Ovary (tissue), 9 donors: ENCODE measurements around the gene COL23A1. TPM values are rescaled to one million over a fixed set of nuclear protein-coding genes. Genes with fewer than 3 reads are reported as not detected.

ENCODE experiments used
- DNase-seq, 5 donors: peaks; one replicate each; pipeline ENCODE4 v3.0.0-alpha.2; 2019 to 2020
- H3K27ac ChIP-seq, 2 donors: fragments of 200-600 bp; one replicate each; pipeline versions ENCODE4 v1.5.1 to v1.8.0; 2019 to 2022
- H3K27me3 ChIP-seq: fragments of 200-600 bp; one replicate; pipeline ENCODE4 v1.8.0; 2022
- H3K36me3 ChIP-seq: fragments of 200-600 bp; sonication (generic); one replicate; pipeline ENCODE4 v1.5.1; 2019
- H3K4me1 ChIP-seq: one replicate; pipeline ENCODE4 v1.8.1; 2013; ENCODE audit warnings: mild to moderate bottlenecking, moderate library complexity; ENCODE audit not compliant: insufficient read depth
- H3K4me3 ChIP-seq: fragments of 200-600 bp; sonication (generic); one replicate; pipeline ENCODE4 v1.5.1; 2017
- H3K9me3 ChIP-seq, 2 donors: fragments of 200-600 bp in 1 of 2; sonication (generic) in 1 of 2; one replicate each; pipeline versions ENCODE4 v1.5.1 to v1.8.1; 2013 to 2019; ENCODE audit warnings: mild to moderate bottlenecking in 1 of 2, moderate library complexity in 1 of 2
- CTCF ChIP-seq, 3 donors: fragments of 450-650 bp in 2 of 3; fragments of 200-600 bp in 1 of 3; IDR thresholded peaks; one replicate each; pipeline versions ENCODE4 v1.5.1 to v1.8.0; 2016 to 2022; ENCODE audit warnings: antibody characterized with exemption in 3 of 3, mild to moderate bottlenecking in 1 of 3
- EP300 ChIP-seq: sonication (generic); formaldehyde crosslinking; IDR thresholded peaks from one replicate; pipeline ENCODE4 v1.6.1; 2017; ENCODE audit warnings: antibody characterized with exemption
- POLR2A ChIP-seq: fragments of 450-650 bp; IDR thresholded peaks from one replicate; pipeline ENCODE4 v1.6.1; 2017; ENCODE audit warnings: antibody characterized with exemption, mild to moderate bottlenecking, moderate library complexity
- WGBS, 3 donors: extraction: QIAGEN DNeasy Blood & Tissue Kit in 1 of 3; methylation state at CpG; one replicate each; pipeline versions ENCODE4 v1.1.5 to v1.1.7; 2013 to 2017; 5-methylcytosine and 5-hydroxymethylcytosine counted together
- intact Hi-C, 4 donors: fragments of 100-400 bp; cut with DNase I; formaldehyde crosslinking; loops; one replicate each; pipeline versions ENCODE4 v1.11.0 to v1.15.1; 2022 to 2023
- polyA plus RNA-seq, 2 donors: library from polyadenylated mRNA; stranded (reverse); fragments of 200-250 nt in 1 of 2; fragments of 350-450 nt in 1 of 2; fragmentation: Illumina TruSeq in 1 of 2; extraction: RNeasy Lipid Tissue Mini Kit (QIAGEN cat#74804) in 1 of 2; gene quantifications; one replicate each; pipeline ENCODE4 v1.2.3, GENCODE V29; 2013 to 2014
- total RNA-seq, 7 donors: library from RNA; depleted of rRNA in 2 of 7; stranded (reverse); fragments of >200 nt in 2 of 7; fragmentation: NEBNext Ultra II Directional in 3 of 7; extraction: Animal tissue kit (Norgen Biotek cat#: 25700) in 3 of 7; gene quantifications; one replicate each; pipeline versions ENCODE4 v1.1.0 to v1.2.4, GENCODE V29; 2016 to 2023
- donor health status: DM: no; HTN: no; CAD: no; lungs with moderate emphysema.
- donor health status: DM: no; HTN: no; CAD: no.
- donor health status: Bipolar disorder and iron deficiency.
- donor health status: DM: yes; HTN: yes; CAD: no.
- donor health status: DM: no; HTN: no; CAD: no.
- donor health status: DM: yes; HTN: yes; CAD: no.

The COL23A1 gene
- total and polyA plus RNA-seq, 9 donors, result 0.13 to 0.92 (median 0.39) TPM; not detected in 1

GRCh38 chr5:178309271-178310013, 280.8 kb downstream of the COL23A1 start:
- Histone ChIP-seq H3K27ac (no peak overlapping the region), H3K4me3 (no peak overlapping the region), H3K27me3 (no peaks in the 10 kb centered on the region), H3K36me3 (no peaks in the 10 kb centered on the region), H3K9me3 (no peaks in the 10 kb centered on the region), H3K4me1 (no peaks in the 10 kb centered on the region)
- no peak for DNase-seq
- TF ChIP-seq EP300 (no peak), POLR2A (no peak), CTCF (IDR thresholded peaks at IDR 0.05) (no peak)
- WGBS, 3 donors, result 73 to 80% (median 77%) methylated on average over 17 to 18 of the region's 18 CpGs
- intact Hi-C loops, result no loop called here

- intact Hi-C loops, result no loop called here
Measured at GRCh38 chr5:178308541-178309092, 281.6 kb downstream of the COL23A1 start.

GRCh38 chr5:178307267-178308045, 282.7 kb downstream of the COL23A1 start:
- TF ChIP-seq CTCF (IDR thresholded peaks at IDR 0.05), result no peak
- no peak for TF ChIP-seq EP300
- TF ChIP-seq POLR2A, result no peak
- Histone ChIP-seq H3K9me3 (no peaks in the 10 kb centered on the region), H3K36me3 (no peaks in the 10 kb centered on the region), H3K27me3 (no peaks in the 10 kb centered on the region), H3K27ac (no peak overlapping the region), H3K4me3 (no peak overlapping the region), H3K4me1 (no peaks in the 10 kb centered on the region)
- intact Hi-C loops, result no loop called here
- WGBS, 3 donors, result 69 to 76% (median 76%) methylated on average over 30 of the region's 30 CpGs
- peak in 1 of 5 donors; percentile 6 for DNase-seq

More at GRCh38 chr5:178308541-178309092, 281.6 kb downstream of the COL23A1 start:
- peak in 1 of 5 donors; percentile 6 for DNase-seq
- TF ChIP-seq CTCF (IDR thresholded peaks at IDR 0.05) (no peak), POLR2A (no peak), EP300 (no peak)
- Histone ChIP-seq H3K9me3 (no peaks in the 10 kb centered on the region), H3K27me3 (no peaks in the 10 kb centered on the region), H3K4me3 (no peak overlapping the region), H3K4me1 (no peaks in the 10 kb centered on the region), H3K36me3 (no peaks in the 10 kb centered on the region), H3K27ac (no peak overlapping the region)
- 88 to 92% (median 91%) methylated on average over 18 of the region's 18 CpGs for whole genome bisulfite sequencing, 3 donors

GRCh38 chr5:178306430-178307225, 283.6 kb downstream of the COL23A1 start:
- peak in 1 of 5 donors; percentile 4 for DNase-seq
- Histone ChIP-seq H3K27me3 (no peaks in the 10 kb centered on the region), H3K4me3 (no peak overlapping the region), H3K9me3 (no peaks in the 10 kb centered on the region), H3K27ac (no peak overlapping the region), H3K36me3 (no peaks in the 10 kb centered on the region), H3K4me1 (no peaks in the 10 kb centered on the region)
- no peak for TF ChIP-seq CTCF (IDR thresholded peaks at IDR 0.05)
- no peak for TF ChIP-seq EP300
- TF ChIP-seq POLR2A, result no peak
- intact Hi-C loops, result no loop called here
- 55 to 65% (median 59%) methylated on average over 23 of the region's 23 CpGs for WGBS, 3 donors
